ENCODE results near the gene VSX2. TPM values are rescaled to one million over a fixed set of nuclear protein-coding genes. Genes with fewer than 3 reads are reported as not detected.

The VSX2 gene
- total and polyA plus RNA-seq, 8 donors: not detected

GRCh38 chr14:74198441-74199234 lies 40.6 kb upstream of the VSX2 start:
- DNase-seq (no peak), ATAC-seq (no peak), FAIRE-seq (no peak)
- no peak overlapping the region for H3K27ac ChIP-seq
- WGBS, 2 donors: 82 to 86% methylated on average over 7 of the region's 7 CpGs
- H3K9me3 ChIP-seq: no peaks in the 10 kb centered on the region
- no peaks in the 10 kb centered on the region for H3K27me3 ChIP-seq
- H3K4me1 ChIP-seq: no peaks in the 10 kb centered on the region
- H3K4me3 ChIP-seq: no peak overlapping the region
- TF ChIP-seq CTCF (IDR thresholded peaks at IDR 0.05): no peak
- intact Hi-C loops (cut with DNase I): no loop called here
- H3K36me3 ChIP-seq: no peaks in the 10 kb centered on the region

DNA sequence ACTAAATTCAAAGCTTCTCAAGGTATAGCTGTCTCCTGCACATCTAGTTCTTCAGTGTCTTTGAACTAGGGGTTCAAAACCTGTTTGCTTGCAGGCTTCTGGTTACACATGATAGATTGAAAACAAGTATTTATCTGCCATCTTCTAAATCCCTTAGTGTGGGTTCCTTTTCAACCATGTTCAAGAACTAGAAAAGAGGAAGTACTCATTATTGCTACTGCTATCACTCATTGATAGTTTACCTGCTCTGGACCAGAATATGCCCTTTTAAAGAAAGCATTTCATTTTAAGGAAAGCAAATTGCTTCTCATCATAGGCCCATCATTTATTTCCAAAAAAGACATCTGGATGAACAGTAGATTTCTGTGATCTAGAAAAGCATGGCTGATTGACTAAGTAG lies 37.1 kb upstream of the VSX2 start:
- Histone ChIP-seq H3K4me3 (no peak overlapping the region), H3K4me1 (no peaks in the 10 kb centered on the region), H3K27ac (no peak overlapping the region), H3K36me3 (no peaks in the 10 kb centered on the region), H3K27me3 (no peaks in the 10 kb centered on the region), H3K9me3 (no peaks in the 10 kb centered on the region)
- no peak for FAIRE-seq
- DNase-seq: no peak
- intact Hi-C loops (cut with DNase I): no loop called here
- TF ChIP-seq CTCF (IDR thresholded peaks at IDR 0.05): no peak
- no peak for ATAC-seq

DNA sequence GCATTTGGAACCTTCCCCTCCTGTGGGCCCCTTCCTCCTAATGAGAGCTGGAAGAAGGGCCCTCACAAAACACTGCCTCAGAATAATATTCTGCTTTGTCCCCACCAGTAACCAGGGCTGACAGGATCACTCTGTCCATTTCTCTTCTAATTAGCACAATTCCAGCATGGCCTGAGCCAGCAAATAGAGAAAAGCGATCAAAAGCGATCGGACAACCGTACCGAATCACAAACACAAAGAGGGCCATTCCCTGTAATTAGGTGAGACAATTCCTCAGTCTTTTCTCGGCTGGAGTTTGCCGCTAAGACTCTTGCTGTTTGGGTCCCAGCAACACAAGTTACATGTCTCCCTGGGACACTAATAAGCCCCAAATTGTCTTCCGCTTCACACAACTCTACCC lies 35.6 kb upstream of the VSX2 start:
- ATAC-seq (no peak), FAIRE-seq (no peak), DNase-seq (no peak)
- Histone ChIP-seq H3K9me3 (no peaks in the 10 kb centered on the region), H3K36me3 (no peaks in the 10 kb centered on the region), H3K27ac (no peak overlapping the region), H3K27me3 (no peaks in the 10 kb centered on the region), H3K4me3 (no peak overlapping the region), H3K4me1 (no peaks in the 10 kb centered on the region)
- intact Hi-C loops (cut with DNase I): no loop called here
- no peak for TF ChIP-seq CTCF (IDR thresholded peaks at IDR 0.05)
- WGBS, 2 donors: 94 to 96% methylated on average over 8 of the region's 8 CpGs

DNA sequence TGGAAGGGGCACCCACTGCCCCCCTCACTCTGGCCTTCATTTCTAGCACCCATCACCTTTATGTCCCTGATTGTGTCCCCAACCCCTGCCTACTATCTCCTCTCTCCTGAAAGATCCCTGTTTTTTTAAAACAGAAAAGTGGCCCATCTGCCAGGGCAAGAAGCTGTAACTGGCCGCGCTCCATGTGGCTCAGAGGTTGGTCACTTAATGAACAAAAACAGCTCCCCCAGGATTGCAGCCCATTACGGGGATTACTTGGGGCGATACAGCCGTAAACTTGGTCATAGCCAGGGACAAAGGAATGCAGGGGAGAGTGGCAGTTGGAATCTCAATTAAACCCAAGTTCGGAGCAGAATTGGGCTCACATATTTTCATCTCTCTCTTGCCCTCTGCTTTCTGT lies 34.8 kb upstream of the VSX2 start:
- DNase-seq: no peak
- Histone ChIP-seq H3K9me3 (no peaks in the 10 kb centered on the region), H3K27ac (no peak overlapping the region), H3K36me3 (no peaks in the 10 kb centered on the region), H3K4me1 (no peaks in the 10 kb centered on the region), H3K4me3 (no peak overlapping the region), H3K27me3 (no peaks in the 10 kb centered on the region)
- intact Hi-C loops (cut with DNase I): no loop called here
- no peak for TF ChIP-seq CTCF (IDR thresholded peaks at IDR 0.05)
- FAIRE-seq: no peak
- 98 to 99% methylated on average over 6 of the region's 6 CpGs for WGBS, 2 donors
- ATAC-seq: no peak

DNA sequence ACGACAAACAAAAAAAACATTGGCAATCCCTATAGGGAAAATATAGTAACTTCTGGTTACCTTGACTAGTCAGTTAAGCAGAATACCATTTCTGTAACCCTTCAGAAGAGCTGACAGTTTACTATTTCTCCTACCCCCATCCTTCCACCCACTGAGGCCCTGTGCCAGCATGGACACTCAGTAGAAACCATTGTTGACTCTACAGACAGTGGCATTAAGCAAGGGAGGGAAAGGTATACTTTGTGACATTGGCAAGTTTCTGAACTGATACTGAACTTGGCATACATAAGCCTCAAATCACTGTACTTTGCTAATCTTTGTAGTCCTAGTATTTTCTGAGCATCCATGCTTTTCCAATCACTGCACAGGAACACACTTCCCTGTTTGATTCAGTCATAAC lies 33.4 kb upstream of the VSX2 start:
- no peak for ATAC-seq
- H3K4me3 ChIP-seq: no peak overlapping the region
- no peak for TF ChIP-seq CTCF (IDR thresholded peaks at IDR 0.05)
- H3K9me3 ChIP-seq: no peaks in the 10 kb centered on the region
- no peaks in the 10 kb centered on the region for H3K36me3 ChIP-seq
- no peak for FAIRE-seq
- intact Hi-C loops (cut with DNase I): no loop called here
- DNase-seq: no peak
- no peaks in the 10 kb centered on the region for H3K4me1 ChIP-seq
- WGBS, 2 donors: 70 to 75% methylated on average over 1 of the region's 1 CpG
- no peak overlapping the region for H3K27ac ChIP-seq
- no peaks in the 10 kb centered on the region for H3K27me3 ChIP-seq

Data from pancreas (tissue), 10 donors.